Measurements from ENCODE around the gene MATN4. TPM values are rescaled to one million over a fixed set of nuclear protein-coding genes. Genes with fewer than 3 reads are reported as not detected.

Gene MATN4
- total RNA-seq, 1 experiment from 2014 or later: 0.64 TPM

DNA sequence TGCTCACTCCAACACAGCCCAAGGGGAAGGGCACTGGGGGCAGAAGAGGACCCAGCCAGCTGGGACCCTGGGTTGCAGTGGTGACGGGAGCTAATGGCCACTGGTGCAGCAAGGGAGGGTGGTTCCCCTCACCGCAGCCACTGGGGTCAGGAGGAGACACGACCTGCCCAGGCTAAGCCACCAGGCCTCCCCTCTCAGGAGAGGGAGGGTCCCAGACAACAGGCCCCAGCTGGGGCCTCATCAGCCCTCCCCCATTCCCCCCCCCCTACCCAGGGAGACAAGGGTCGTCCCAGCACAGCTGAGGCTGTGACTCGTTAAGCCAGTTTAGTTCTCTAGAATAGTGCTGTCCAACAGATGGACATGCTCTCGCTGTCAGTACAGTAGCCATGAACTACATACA lies 17.3 kb upstream of the MATN4 start:
- DNase-seq (ENCODE audit: low read depth, low spot score): no peak
- Histone ChIP-seq H3K9ac (ENCODE audit: low read length) (no peak overlapping the region), H3K4me2 (ENCODE audit: low read length) (no peak overlapping the region), H3K9me3 (ENCODE audit: control insufficient read depth in 1 of 2, insufficient read depth in 1 of 2, low read depth in 1 of 2, low read length in 2 of 2) (no peaks in the 10 kb centered on the region), H2AFZ (ENCODE audit: low read depth, low read length, poor library complexity, severe bottlenecking) (no peak overlapping the region), H3K4me3 (replicated peaks in 1 of 2; ENCODE audit: low read depth in 1 of 2, low read length in 2 of 2) (no peak overlapping the region), H3K27me3 (ENCODE audit: insufficient read depth, low read length) (no peaks in the 10 kb centered on the region), H4K20me1 (ENCODE audit: insufficient read depth) (peaks cover 2% of the 10 kb centered on the region; the same call in 1 of the 2 replicates), H3K9me2 (ENCODE audit: insufficient read depth) (no peaks in the 10 kb centered on the region), H3K79me2 (ENCODE audit: insufficient read depth, low read length) (0 out of 2 replicates have a peak, but pooled peaks cover 14% of the 10 kb centered on the region), H3K36me3 (ENCODE audit: control insufficient read depth in 1 of 2, insufficient read depth in 2 of 2, low read length in 2 of 2) (peaks cover 19 to 34% of the 10 kb centered on the region in 2 experiments; a peak in 3 of 4 replicates), H3K27ac (ENCODE audit: low read depth, low read length) (no peak overlapping the region), H3K4me1 (ENCODE audit: control insufficient read depth in 1 of 2, insufficient read depth in 2 of 2, low read length in 2 of 2) (no peaks in the 10 kb centered on the region)
- ChIA-PET RAD21 (ENCODE audit: low non-redundant PET in 1 of 2, low total read pairs in 2 of 2, uncharacterized antibody in 2 of 2, unreplicated experiment in 2 of 2) (interaction anchor here in 1 of 2 experiments (1.2 to 1.3 kb wide), 2 partner anchors 12 to 111 kb away, joined by 3 read pairs; no protein-coding TSS in a partner anchor), CTCF (no interaction called here), POLR2A (interaction anchor here (2.0 kb wide), 1 partner anchor 12 kb away, joined by 4 read pairs; no protein-coding TSS in a partner anchor)
- intact Hi-C loops (cut with micrococcal nuclease): no loop called here
- no TSS peak for BruUV-seq (replicated peaks)
- no peak for ATAC-seq
- TF ChIP-seq SRF (IDR thresholded peaks at IDR 0.05; ENCODE audit: low read depth) (no peak), TCF7L2 (IDR thresholded peaks at IDR 0.05; ENCODE audit: borderline replicate concordance, extremely low read depth, insufficient read depth, insufficient read length) (no peak), CEBPB (IDR thresholded peaks at IDR 0.05; ENCODE audit: low read depth) (no peak), RAD21 (IDR thresholded peaks at IDR 0.05; ENCODE audit: low read depth) (no peak), ELF1 (IDR thresholded peaks at IDR 0.05; ENCODE audit: borderline replicate concordance, low read depth) (no peak), FOSL1 (IDR thresholded peaks at IDR 0.05; ENCODE audit: low read depth) (no peak), POLR2AphosphoS5 (IDR thresholded peaks at IDR 0.05; ENCODE audit: low read depth, low read length) (no peak), ZNF274 (IDR thresholded peaks at IDR 0.05; ENCODE audit: low read depth, low read length) (no peak), EZH2phosphoT487 (IDR thresholded peaks at IDR 0.05; ENCODE audit: borderline replicate concordance) (no peak), CBX3 (IDR thresholded peaks at IDR 0.05; ENCODE audit: low read depth) (no peak), EZH2 (IDR thresholded peaks at IDR 0.05) (no peak)
- TF ChIP-seq, protein P1, sequence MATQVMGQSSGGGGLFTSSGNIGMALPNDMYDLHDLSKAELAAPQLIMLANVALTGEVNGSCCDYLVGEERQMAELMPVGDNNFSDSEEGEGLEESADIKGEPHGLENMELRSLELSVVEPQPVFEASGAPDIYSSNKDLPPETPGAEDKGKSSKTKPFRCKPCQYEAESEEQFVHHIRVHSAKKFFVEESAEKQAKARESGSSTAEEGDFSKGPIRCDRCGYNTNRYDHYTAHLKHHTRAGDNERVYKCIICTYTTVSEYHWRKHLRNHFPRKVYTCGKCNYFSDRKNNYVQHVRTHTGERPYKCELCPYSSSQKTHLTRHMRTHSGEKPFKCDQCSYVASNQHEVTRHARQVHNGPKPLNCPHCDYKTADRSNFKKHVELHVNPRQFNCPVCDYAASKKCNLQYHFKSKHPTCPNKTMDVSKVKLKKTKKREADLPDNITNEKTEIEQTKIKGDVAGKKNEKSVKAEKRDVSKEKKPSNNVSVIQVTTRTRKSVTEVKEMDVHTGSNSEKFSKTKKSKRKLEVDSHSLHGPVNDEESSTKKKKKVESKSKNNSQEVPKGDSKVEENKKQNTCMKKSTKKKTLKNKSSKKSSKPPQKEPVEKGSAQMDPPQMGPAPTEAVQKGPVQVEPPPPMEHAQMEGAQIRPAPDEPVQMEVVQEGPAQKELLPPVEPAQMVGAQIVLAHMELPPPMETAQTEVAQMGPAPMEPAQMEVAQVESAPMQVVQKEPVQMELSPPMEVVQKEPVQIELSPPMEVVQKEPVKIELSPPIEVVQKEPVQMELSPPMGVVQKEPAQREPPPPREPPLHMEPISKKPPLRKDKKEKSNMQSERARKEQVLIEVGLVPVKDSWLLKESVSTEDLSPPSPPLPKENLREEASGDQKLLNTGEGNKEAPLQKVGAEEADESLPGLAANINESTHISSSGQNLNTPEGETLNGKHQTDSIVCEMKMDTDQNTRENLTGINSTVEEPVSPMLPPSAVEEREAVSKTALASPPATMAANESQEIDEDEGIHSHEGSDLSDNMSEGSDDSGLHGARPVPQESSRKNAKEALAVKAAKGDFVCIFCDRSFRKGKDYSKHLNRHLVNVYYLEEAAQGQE (IDR thresholded peaks at IDR 0.05; ENCODE audit: low read depth): no peak
- TF ChIP-seq, protein P2, sequence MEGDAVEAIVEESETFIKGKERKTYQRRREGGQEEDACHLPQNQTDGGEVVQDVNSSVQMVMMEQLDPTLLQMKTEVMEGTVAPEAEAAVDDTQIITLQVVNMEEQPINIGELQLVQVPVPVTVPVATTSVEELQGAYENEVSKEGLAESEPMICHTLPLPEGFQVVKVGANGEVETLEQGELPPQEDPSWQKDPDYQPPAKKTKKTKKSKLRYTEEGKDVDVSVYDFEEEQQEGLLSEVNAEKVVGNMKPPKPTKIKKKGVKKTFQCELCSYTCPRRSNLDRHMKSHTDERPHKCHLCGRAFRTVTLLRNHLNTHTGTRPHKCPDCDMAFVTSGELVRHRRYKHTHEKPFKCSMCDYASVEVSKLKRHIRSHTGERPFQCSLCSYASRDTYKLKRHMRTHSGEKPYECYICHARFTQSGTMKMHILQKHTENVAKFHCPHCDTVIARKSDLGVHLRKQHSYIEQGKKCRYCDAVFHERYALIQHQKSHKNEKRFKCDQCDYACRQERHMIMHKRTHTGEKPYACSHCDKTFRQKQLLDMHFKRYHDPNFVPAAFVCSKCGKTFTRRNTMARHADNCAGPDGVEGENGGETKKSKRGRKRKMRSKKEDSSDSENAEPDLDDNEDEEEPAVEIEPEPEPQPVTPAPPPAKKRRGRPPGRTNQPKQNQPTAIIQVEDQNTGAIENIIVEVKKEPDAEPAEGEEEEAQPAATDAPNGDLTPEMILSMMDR (IDR thresholded peaks at IDR 0.05 in 2 of 3, conservative IDR thresholded peaks at IDR 0.05 in 1 of 3; ENCODE audit: borderline replicate concordance in 1 of 3, insufficient read depth in 1 of 3, low read depth in 2 of 3, low read length in 2 of 3): no peak
- TF ChIP-seq, protein P3, sequence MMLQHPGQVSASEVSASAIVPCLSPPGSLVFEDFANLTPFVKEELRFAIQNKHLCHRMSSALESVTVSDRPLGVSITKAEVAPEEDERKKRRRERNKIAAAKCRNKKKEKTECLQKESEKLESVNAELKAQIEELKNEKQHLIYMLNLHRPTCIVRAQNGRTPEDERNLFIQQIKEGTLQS (IDR thresholded peaks at IDR 0.05): no peak
- TF ChIP-seq, protein P4, sequence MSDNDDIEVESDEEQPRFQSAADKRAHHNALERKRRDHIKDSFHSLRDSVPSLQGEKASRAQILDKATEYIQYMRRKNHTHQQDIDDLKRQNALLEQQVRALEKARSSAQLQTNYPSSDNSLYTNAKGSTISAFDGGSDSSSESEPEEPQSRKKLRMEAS (IDR thresholded peaks at IDR 0.05): no peak
